ENCODE results near the gene SYVN1. TPM values are rescaled to one million over a fixed set of nuclear protein-coding genes. Genes with fewer than 3 reads are reported as not detected.
A peak's percentile ranks its signal among the peaks of the same experiment; 100 is the strongest.

SYVN1 gene
- total and polyA plus RNA-seq, 2 experiments from 2014 or later = 16.2 to 16.8 TPM

GRCh38 chr11:65102142-65103095, 31.9 kb downstream of the SYVN1 start:
- TF ChIP-seq CTCF (IDR thresholded peaks at IDR 0.05; ENCODE audit: low read depth, low read length) = no peak
- Histone ChIP-seq H3K36me3 (peaks cover 4% of the 10 kb centered on the region), H3K9me3 (ENCODE audit: low read depth) (no peaks in the 10 kb centered on the region), H3K4me3 (no peak overlapping the region), H3K4me1 (ENCODE audit: low read depth) (no peaks in the 10 kb centered on the region), H3K27ac (no peak overlapping the region), H3K27me3 (no peaks in the 10 kb centered on the region)
- DNase-seq (ENCODE audit: low read depth in 1 of 2, low spot score in 1 of 2) = peak in 1 of 2 donors; percentile 39

GRCh38 chr11:65100674-65101350, 33.5 kb downstream of the SYVN1 start:
- H3K4me1 ChIP-seq (ENCODE audit: low read depth) = peaks cover 5% of the 10 kb centered on the region
- H3K27ac ChIP-seq = no peak overlapping the region
- peak; percentile 16 for TF ChIP-seq CTCF (IDR thresholded peaks at IDR 0.05; ENCODE audit: low read depth, low read length)
- H3K4me3 ChIP-seq = no peak overlapping the region
- peaks cover 4% of the 10 kb centered on the region for H3K36me3 ChIP-seq
- no peaks in the 10 kb centered on the region for H3K9me3 ChIP-seq (ENCODE audit: low read depth)
- DNase-seq (ENCODE audit: low read depth in 1 of 2, low spot score in 1 of 2) = peak in 1 of 2 donors; percentile 80
- no peaks in the 10 kb centered on the region for H3K27me3 ChIP-seq

- peak overlapping the region; percentile 90 for H3K27ac ChIP-seq
- H3K9me3 ChIP-seq (ENCODE audit: low read depth) = no peaks in the 10 kb centered on the region
- peaks cover 4% of the 10 kb centered on the region for H3K36me3 ChIP-seq
- no peak for TF ChIP-seq CTCF (IDR thresholded peaks at IDR 0.05; ENCODE audit: low read depth, low read length)
- DNase-seq (ENCODE audit: low read depth in 1 of 2, low spot score in 1 of 2) = no peak
- peak overlapping the region; percentile 91 for H3K4me3 ChIP-seq
- H3K4me1 ChIP-seq (ENCODE audit: low read depth) = peaks cover 5% of the 10 kb centered on the region
- no peaks in the 10 kb centered on the region for H3K27me3 ChIP-seq
Observed at GRCh38 chr11:65096926-65097325, 37.4 kb downstream of the SYVN1 start.

- peak within 1 kb of the TSS; percentile 91 for H3K4me3 ChIP-seq
- H3K4me1 ChIP-seq (ENCODE audit: low read depth) = peaks cover 5% of the 10 kb centered on the region
- peak; percentile 95 for DNase-seq (ENCODE audit: low read depth in 1 of 2, low spot score in 1 of 2)
- peak within 1 kb of the TSS; percentile 90 for H3K27ac ChIP-seq
- H3K27me3 ChIP-seq = no peaks in the 10 kb centered on the region
- TF ChIP-seq CTCF (IDR thresholded peaks at IDR 0.05; ENCODE audit: low read depth, low read length) = no peak
- no peaks in the 10 kb centered on the region for H3K9me3 ChIP-seq (ENCODE audit: low read depth)
- peaks cover 4% of the 10 kb centered on the region for H3K36me3 ChIP-seq
Observed at GRCh38 chr11:65095974-65096806, 38.1 kb downstream of the SYVN1 start, which contains the start of gene VPS51. Gene VPS51, plus strand, starts transcription at chr11:65096214. Its CDS starts 37 bp downstream, at chr11:65096251.

GRCh38 chr11:65095427-65095826, 38.9 kb downstream of the SYVN1 start:
- H3K4me1 ChIP-seq (ENCODE audit: low read depth) = peaks cover 5% of the 10 kb centered on the region
- no peak for DNase-seq (ENCODE audit: low read depth in 1 of 2, low spot score in 1 of 2)
- TF ChIP-seq CTCF (IDR thresholded peaks at IDR 0.05; ENCODE audit: low read depth, low read length) = no peak
- no peaks in the 10 kb centered on the region for H3K9me3 ChIP-seq (ENCODE audit: low read depth)
- H3K27ac ChIP-seq = peak overlapping the region; percentile 90
- no peaks in the 10 kb centered on the region for H3K27me3 ChIP-seq
- peaks cover 4% of the 10 kb centered on the region for H3K36me3 ChIP-seq
- H3K4me3 ChIP-seq = no peak overlapping the region

Measured in cardiac muscle cell (in vitro differentiated cells and primary cell).